Body of pancreas (tissue), 4 donors: ENCODE data around the gene ZSCAN31. TPM values are rescaled to one million over a fixed set of nuclear protein-coding genes. Genes with fewer than 3 reads are reported as not detected.

ENCODE experiments used
- ATAC-seq: fragments of 150-250 bp; one replicate; pipeline ENCODE4 v1.9.1; 2016
- DNase-seq, 4 donors: peaks; one replicate each; pipeline ENCODE4 v3.0.0-alpha.2; 2019
- H3K27ac ChIP-seq, 4 donors: fragments of 200-600 bp; sonication (generic); 1 replicate in 3 of 4; 2 replicates in 1 of 4; pipeline versions ENCODE4 v1.5.1 to v1.6.1; 2016 to 2019; ENCODE audit warnings: mild to moderate bottlenecking in 1 of 4, mixed read lengths in 1 of 4, moderate library complexity in 1 of 4
- H3K27me3 ChIP-seq, 2 donors: fragments of 200-600 bp; sonication (generic); one replicate each; pipeline ENCODE4 v1.6.0; 2016; ENCODE audit warnings: mild to moderate bottlenecking in 1 of 2
- H3K36me3 ChIP-seq, 2 donors: fragments of 200-600 bp; sonication (generic); replicated peaks in 1 of 2; 2 replicates each; pipeline ENCODE4 v1.5.1; 2016; ENCODE audit warnings: low read depth in 2 of 2; ENCODE audit not compliant: insufficient read depth in 1 of 2
- H3K4me1 ChIP-seq: fragments of 200-600 bp; sonication (generic); one replicate; pipeline ENCODE4 v1.6.0; 2016
- H3K4me3 ChIP-seq, 2 donors: fragments of 200-600 bp; sonication (generic); 1 replicate in 1 of 2; 2 replicates in 1 of 2; pipeline ENCODE4 v1.5.1; 2016 to 2019
- H3K9me3 ChIP-seq, 3 donors: fragments of 200-600 bp; sonication (generic); 1 replicate in 2 of 3; 2 replicates in 1 of 3; pipeline ENCODE4 v1.5.1; 2016
- POLR2A ChIP-seq, 3 donors: fragments of 450-650 bp; IDR thresholded peaks; one replicate each; pipeline ENCODE4 v1.6.1; 2016; ENCODE audit warnings: antibody characterized with exemption in 3 of 3, mild to moderate bottlenecking in 2 of 3
- WGBS, 2 donors: methylation state at CpG; one replicate each; pipeline ENCODE4 v1.1.5; 2017; 5-methylcytosine and 5-hydroxymethylcytosine counted together
- intact Hi-C: fragments of 100-400 bp; cut with DNase I; formaldehyde crosslinking; loops from one replicate; pipeline ENCODE4 v1.15.1; 2023
- total RNA-seq, 2 donors: library from RNA; depleted of rRNA; stranded (reverse); fragments of >200 nt; gene quantifications; one replicate each; pipeline ENCODE4 v1.1.0, GENCODE V29; 2016
- TF ChIP-seq, protein P1 (sequence below), 7 experiments: fragments of 450-650 bp in 4 of 7; fragments of 200-600 bp in 3 of 7; sonication (generic) in 3 of 7; IDR thresholded peaks; one replicate each; pipeline ENCODE4 v1.5.1; 2016 to 2019; ENCODE audit warnings: antibody characterized with exemption in 7 of 7

ZSCAN31 gene
- total RNA-seq, 2 donors from 2014 or later = 14.0 to 26.4 TPM

DNA sequence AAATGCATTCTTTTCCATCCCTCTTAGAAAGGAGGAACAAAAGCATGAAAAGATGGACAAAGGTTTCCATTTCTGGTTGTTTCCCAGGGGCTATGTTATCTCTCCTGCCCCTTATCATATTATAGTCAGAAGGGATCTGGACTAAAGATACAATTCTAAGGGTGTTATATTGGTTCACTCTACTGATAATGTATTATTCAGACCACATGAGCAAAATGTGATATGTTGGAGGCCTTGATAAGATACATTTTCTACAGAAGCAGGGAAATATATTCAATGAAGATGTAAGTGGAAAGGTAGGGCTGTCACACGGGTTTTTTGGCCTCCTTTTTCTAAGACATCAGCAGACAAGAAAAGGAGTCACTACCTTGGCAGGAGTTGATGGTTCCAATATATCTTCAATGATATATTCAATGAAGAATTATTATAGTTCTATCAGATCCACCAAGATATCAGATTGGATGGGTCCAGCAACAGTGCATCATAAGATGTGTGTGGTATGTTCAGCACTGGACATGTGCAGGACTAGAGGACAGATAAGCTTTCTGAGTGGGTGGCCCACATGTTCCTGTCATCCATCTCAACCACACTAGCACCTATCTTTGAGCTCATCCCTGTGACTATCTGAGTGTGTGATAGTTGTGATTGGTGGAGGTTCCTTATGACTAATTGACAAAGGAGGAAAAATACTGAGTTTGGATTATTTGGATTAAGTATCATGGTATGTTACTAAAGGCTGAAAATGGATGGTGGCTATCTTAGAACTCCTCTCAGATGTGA, 8.1 kb upstream of the ZSCAN31 start:
- intact Hi-C loops = no loop called here
- TF ChIP-seq, protein P1, sequence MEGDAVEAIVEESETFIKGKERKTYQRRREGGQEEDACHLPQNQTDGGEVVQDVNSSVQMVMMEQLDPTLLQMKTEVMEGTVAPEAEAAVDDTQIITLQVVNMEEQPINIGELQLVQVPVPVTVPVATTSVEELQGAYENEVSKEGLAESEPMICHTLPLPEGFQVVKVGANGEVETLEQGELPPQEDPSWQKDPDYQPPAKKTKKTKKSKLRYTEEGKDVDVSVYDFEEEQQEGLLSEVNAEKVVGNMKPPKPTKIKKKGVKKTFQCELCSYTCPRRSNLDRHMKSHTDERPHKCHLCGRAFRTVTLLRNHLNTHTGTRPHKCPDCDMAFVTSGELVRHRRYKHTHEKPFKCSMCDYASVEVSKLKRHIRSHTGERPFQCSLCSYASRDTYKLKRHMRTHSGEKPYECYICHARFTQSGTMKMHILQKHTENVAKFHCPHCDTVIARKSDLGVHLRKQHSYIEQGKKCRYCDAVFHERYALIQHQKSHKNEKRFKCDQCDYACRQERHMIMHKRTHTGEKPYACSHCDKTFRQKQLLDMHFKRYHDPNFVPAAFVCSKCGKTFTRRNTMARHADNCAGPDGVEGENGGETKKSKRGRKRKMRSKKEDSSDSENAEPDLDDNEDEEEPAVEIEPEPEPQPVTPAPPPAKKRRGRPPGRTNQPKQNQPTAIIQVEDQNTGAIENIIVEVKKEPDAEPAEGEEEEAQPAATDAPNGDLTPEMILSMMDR (IDR thresholded peaks at IDR 0.05) = no peak
- no peak for TF ChIP-seq POLR2A (IDR thresholded peaks at IDR 0.05)
- ATAC-seq = no peak
- no peak overlapping the region for H3K4me3 ChIP-seq
- no peak overlapping the region for H3K27ac ChIP-seq
- no peaks in the 10 kb centered on the region for H3K27me3 ChIP-seq
- no peaks in the 10 kb centered on the region for H3K4me1 ChIP-seq
- H3K9me3 ChIP-seq = no peaks in the 10 kb centered on the region
- no peak for DNase-seq
- H3K36me3 ChIP-seq = no peaks in the 10 kb centered on the region
- 27 to 43% methylated on average over 1 of the region's 1 CpG for WGBS, 2 donors

DNA sequence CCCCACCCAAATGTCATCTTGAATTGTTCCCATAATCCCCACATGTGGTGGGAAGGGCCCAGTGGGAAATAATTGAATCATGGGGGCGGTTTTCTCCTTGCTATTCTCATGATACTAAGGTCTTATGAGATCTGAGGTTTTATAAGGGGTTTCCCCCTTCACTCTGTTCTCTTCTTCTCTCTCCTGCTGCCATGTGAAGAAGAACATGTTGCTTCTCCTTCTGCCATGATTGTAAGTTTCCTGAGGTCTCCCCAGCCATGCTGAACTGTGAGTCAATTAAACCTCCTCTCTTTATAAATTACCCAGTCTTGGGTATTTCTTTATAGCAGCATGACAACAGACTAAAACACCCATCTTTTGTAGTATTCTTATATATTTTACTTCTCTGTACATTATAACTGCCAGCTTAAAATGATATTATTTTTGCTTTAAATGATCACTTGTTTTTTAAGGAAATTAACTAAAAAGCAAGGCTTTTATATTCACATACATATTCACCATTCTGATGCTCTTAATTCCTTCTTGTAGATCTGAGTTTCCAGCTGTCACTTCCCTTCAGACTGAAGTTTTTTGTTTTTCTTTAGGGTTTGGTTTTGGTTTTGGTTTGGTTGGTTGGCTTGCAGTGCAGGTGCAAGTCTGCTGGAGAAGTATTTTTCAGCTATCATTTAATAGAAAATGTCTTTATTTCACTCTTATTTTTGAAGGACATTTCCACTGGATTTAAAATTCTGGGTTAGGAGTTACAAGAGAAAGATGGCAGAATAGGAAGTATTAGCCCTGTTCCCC, 4.6 kb upstream of the ZSCAN31 start:
- DNase-seq = no peak
- WGBS, 2 donors = 64 to 68% methylated on average over 1 of the region's 1 CpG
- peaks cover 10% of the 10 kb centered on the region for H3K4me1 ChIP-seq
- intact Hi-C loops = no loop called here
- H3K36me3 ChIP-seq = no peaks in the 10 kb centered on the region
- no peaks in the 10 kb centered on the region for H3K27me3 ChIP-seq
- no peak for ATAC-seq
- no peak for TF ChIP-seq POLR2A (IDR thresholded peaks at IDR 0.05)
- TF ChIP-seq, protein P1 (IDR thresholded peaks at IDR 0.05) = no peak
- H3K27ac ChIP-seq = no peak overlapping the region
- H3K9me3 ChIP-seq = no peaks in the 10 kb centered on the region
- H3K4me3 ChIP-seq = no peak overlapping the region

DNA sequence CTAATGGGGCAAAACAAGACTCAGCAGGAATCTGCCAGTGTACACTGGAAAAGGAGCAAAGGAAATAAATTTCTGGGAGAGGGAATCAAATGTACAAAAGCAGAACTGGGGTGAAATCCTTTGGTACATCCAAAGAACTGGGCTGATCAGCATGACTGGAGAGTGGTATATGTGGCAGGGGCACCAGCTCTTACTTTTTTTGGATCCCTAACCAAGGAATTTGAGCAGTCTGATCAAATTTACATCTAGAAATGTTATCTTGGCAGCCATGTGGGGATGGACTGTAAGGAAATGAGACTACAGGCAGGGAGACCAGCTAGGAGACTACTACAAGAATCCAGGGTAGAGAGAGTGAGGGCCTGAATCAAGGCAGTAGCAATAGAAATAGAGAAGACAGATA, 1.2 kb upstream of the ZSCAN31 start:
- Histone ChIP-seq H3K9me3 (no peaks in the 10 kb centered on the region), H3K27ac (peak overlapping the region in 2 of 4 donors; percentile 94 to 99), H3K4me3 (no peak overlapping the region), H3K4me1 (peaks cover 18% of the 10 kb centered on the region), H3K27me3 (no peaks in the 10 kb centered on the region), H3K36me3 (no peaks in the 10 kb centered on the region)
- intact Hi-C loops = loop anchor here (10.0 kb wide), 1 partner anchor 72 kb away; the partner anchor contains the start of gene ZSCAN26
- ATAC-seq (no peak), DNase-seq (no peak)
- TF ChIP-seq, protein P1 (IDR thresholded peaks at IDR 0.05) = no peak
- no peak for TF ChIP-seq POLR2A (IDR thresholded peaks at IDR 0.05)

DNA sequence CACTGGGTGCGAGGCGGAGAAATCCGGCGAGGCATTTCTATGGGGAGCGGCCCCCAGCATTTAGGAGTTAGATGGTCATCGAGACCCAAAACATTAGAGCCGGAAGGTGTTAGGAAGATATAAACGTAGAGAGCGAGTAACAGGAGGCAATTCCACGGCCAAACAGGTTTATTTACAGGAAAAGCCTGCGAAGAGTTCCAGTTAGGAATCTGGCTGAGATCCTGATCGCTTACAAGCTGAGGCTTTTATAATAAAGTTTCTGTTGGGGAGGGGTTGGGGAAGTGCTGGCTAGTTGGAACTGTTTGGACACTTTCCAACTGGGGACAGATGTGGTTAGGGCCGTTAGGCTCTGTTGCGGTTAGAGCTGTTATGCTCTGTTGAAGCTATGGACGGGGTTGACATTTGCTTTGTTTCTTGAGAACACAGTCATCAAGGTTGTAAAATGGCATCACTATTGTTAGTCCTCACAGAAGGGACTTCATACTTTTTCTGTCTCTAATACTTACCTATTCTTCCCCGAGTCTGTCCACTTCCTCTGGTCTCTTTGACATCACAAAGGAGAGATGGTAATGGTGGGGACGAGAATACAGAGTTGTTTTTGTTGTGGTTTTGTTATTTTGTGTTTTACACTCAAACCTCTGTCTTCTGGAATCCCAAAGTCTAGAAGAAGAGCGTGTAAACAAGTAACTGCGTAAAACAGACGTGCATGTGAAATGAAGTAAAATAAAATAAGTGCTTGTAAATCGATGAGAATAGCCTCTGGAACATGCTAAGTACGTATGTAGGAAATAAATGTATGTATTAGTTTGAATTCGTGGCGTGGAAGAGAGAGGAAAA, 554 bp upstream of the ZSCAN31 start:
- intact Hi-C loops = loop anchor here (10.0 kb wide), 1 partner anchor 72 kb away; the partner anchor contains the start of gene ZSCAN26
- TF ChIP-seq, protein P1 (IDR thresholded peaks at IDR 0.05) = no peak
- no peak for TF ChIP-seq POLR2A (IDR thresholded peaks at IDR 0.05)
- Histone ChIP-seq H3K4me1 (peaks cover 18% of the 10 kb centered on the region), H3K27me3 (no peaks in the 10 kb centered on the region), H3K9me3 (no peaks in the 10 kb centered on the region), H3K27ac (peak overlapping the region; percentile 93 to 99 (median 96)), H3K36me3 (no peaks in the 10 kb centered on the region), H3K4me3 (peak overlapping the region; percentile 10 to 48)
- DNase-seq (peak; percentile 21 to 53 (median 34)), ATAC-seq (peak; percentile 13)
- WGBS, 2 donors = 9 to 10% methylated on average over 23 to 24 of the region's 24 CpGs
